Colon (tissue), 2 donors: ENCODE data around the gene IQSEC2.

ENCODE experiments used
- FAIRE-seq: peaks from 2 replicates; lab custom pipeline; 2012; peaks lifted over from hg19 to GRCh38; lab: Jason Lieb, UNC
- donor health status: control.
- donor health status: control.

The IQSEC2 gene

GRCh38 chrX:53281321-53281822 lies at the start of gene IQSEC2:
IQSEC2 (minus strand) TSS chrX:53281584.
- FAIRE-seq, result peak; percentile 69

GRCh38 chrX:53330331-53330730 lies 48.9 kb upstream of the IQSEC2 start:
- FAIRE-seq, result no peak

- FAIRE-seq, result no peak
Observed at GRCh38 chrX:53324803-53325202, 43.4 kb upstream of the IQSEC2 start.

GRCh38 chrX:53324085-53324484 lies 42.7 kb upstream of the IQSEC2 start:
- peak; percentile 33 for FAIRE-seq

- no peak for FAIRE-seq
Observed at GRCh38 chrX:53323196-53323595, 41.8 kb upstream of the IQSEC2 start.

GRCh38 chrX:53321943-53322497 lies 40.6 kb upstream of the IQSEC2 start:
- no peak for FAIRE-seq

GRCh38 chrX:53321230-53321942 lies 40.0 kb upstream of the IQSEC2 start:
- FAIRE-seq, result no peak

GRCh38 chrX:53320543-53321229 lies 39.3 kb upstream of the IQSEC2 start:
- no peak for FAIRE-seq

- no peak for FAIRE-seq
Observed at GRCh38 chrX:53319614-53320542, 38.5 kb upstream of the IQSEC2 start.

- no peak for FAIRE-seq
Observed at GRCh38 chrX:53318766-53319353, 37.5 kb upstream of the IQSEC2 start.

- FAIRE-seq, result no peak
Observed at GRCh38 chrX:53317365-53318069, 36.1 kb upstream of the IQSEC2 start.

GRCh38 chrX:53316860-53317237 lies 35.5 kb upstream of the IQSEC2 start:
- FAIRE-seq, result no peak

GRCh38 chrX:53316111-53316859 lies 34.9 kb upstream of the IQSEC2 start:
- no peak for FAIRE-seq

GRCh38 chrX:53313728-53314105 lies 32.3 kb upstream of the IQSEC2 start:
- FAIRE-seq, result no peak

- peak; percentile 92 for FAIRE-seq
Observed at GRCh38 chrX:53312946-53313727, 31.8 kb upstream of the IQSEC2 start.

GRCh38 chrX:53309837-53310236 lies 28.5 kb upstream of the IQSEC2 start:
- FAIRE-seq, result no peak

GRCh38 chrX:53308836-53309235 lies 27.5 kb upstream of the IQSEC2 start:
- FAIRE-seq, result no peak

GRCh38 chrX:53305996-53306937 lies 24.9 kb upstream of the IQSEC2 start:
- FAIRE-seq, result no peak
